Stimulated activated CD8-positive, alpha-beta memory T cell treated with anti-CD3 and anti-CD28 coated beads, Interleukin-4, amount 100 ng/mL, for 48 hours (primary cell): Measurements from ENCODE around the gene NTNG1.
"Not testable (repeated sequence)": the region's sequence is repeated elsewhere in the genome, so short reads cannot be mapped to it uniquely, and the experiment has no call there.

Experiments used
- DNase-seq: peaks from one replicate; pipeline ENCODE4 v3.0.0-alpha.2; 2020

NTNG1 gene

GRCh38 chr1:107147843-107148242 is 7.0 kb downstream of the NTNG1 start:
- no peak for DNase-seq

GRCh38 chr1:107149946-107150345 is 9.1 kb downstream of the NTNG1 start:
- DNase-seq = no peak

- DNase-seq = no peak
Measured at GRCh38 chr1:107151295-107151694, 10.5 kb downstream of the NTNG1 start.

- DNase-seq = no peak
Measured at GRCh38 chr1:107152395-107152794, 11.6 kb downstream of the NTNG1 start.

- no peak for DNase-seq
Measured at GRCh38 chr1:107153014-107153413, 12.2 kb downstream of the NTNG1 start.

- no peak for DNase-seq
Measured at GRCh38 chr1:107158496-107158895, 17.7 kb downstream of the NTNG1 start.

- DNase-seq = no peak
Measured at GRCh38 chr1:107158991-107159390, 18.2 kb downstream of the NTNG1 start.

- no peak for DNase-seq
Measured at GRCh38 chr1:107162745-107163144, 21.9 kb downstream of the NTNG1 start.

GRCh38 chr1:107164901-107165300 is 24.1 kb downstream of the NTNG1 start:
- not testable (repeated sequence) for DNase-seq

GRCh38 chr1:107169615-107170014 is 28.8 kb downstream of the NTNG1 start:
- no peak for DNase-seq

GRCh38 chr1:107171333-107171732 is 30.5 kb downstream of the NTNG1 start:
- DNase-seq = no peak

- no peak for DNase-seq
Measured at GRCh38 chr1:107172450-107173170, 31.8 kb downstream of the NTNG1 start.

GRCh38 chr1:107175102-107175909 is 34.5 kb downstream of the NTNG1 start:
- DNase-seq = no peak

- DNase-seq = no peak
Measured at GRCh38 chr1:107181253-107181969, 40.6 kb downstream of the NTNG1 start.

GRCh38 chr1:107183011-107183410 is 42.2 kb downstream of the NTNG1 start:
- no peak for DNase-seq

- DNase-seq = no peak
Measured at GRCh38 chr1:107184888-107185287, 44.0 kb downstream of the NTNG1 start.

GRCh38 chr1:107187399-107187798 is 46.6 kb downstream of the NTNG1 start:
- no peak for DNase-seq

GRCh38 chr1:107188160-107188559 is 47.3 kb downstream of the NTNG1 start:
- DNase-seq = no peak

GRCh38 chr1:107194380-107194779 is 53.5 kb downstream of the NTNG1 start:
- DNase-seq = no peak

- no peak for DNase-seq
Measured at GRCh38 chr1:107195476-107195875, 54.6 kb downstream of the NTNG1 start.

- peak; percentile 27 for DNase-seq
Measured at GRCh38 chr1:107196973-107197562, 56.2 kb downstream of the NTNG1 start.

- DNase-seq = no peak
Measured at GRCh38 chr1:107198561-107198960, 57.7 kb downstream of the NTNG1 start.

- DNase-seq = no peak
Measured at GRCh38 chr1:107200631-107201030, 59.8 kb downstream of the NTNG1 start.
